Adrenal gland (tissue), 12 donors: ENCODE measurements around the gene MVB12B. TPM values are rescaled to one million over a fixed set of nuclear protein-coding genes. Genes with fewer than 3 reads are reported as not detected.
A peak's percentile ranks its signal among the peaks of the same experiment; 100 is the strongest.

Experiments
- DNase-seq, 7 donors: peaks; one replicate each; pipeline ENCODE4 v3.0.0-alpha.2; 2019 to 2020
- H3K27ac ChIP-seq, 5 donors: fragments of 200-600 bp; sonication (generic) in 4 of 5; 1 replicate in 3 of 5; 2 replicates in 2 of 5; pipeline versions ENCODE4 v1.5.1 to v1.8.0; 2016 to 2020; ENCODE audit warnings: mild to moderate bottlenecking in 1 of 5
- H3K27me3 ChIP-seq: fragments of 200-600 bp; 2 replicates; pipeline ENCODE4 v1.8.0; 2021
- H3K36me3 ChIP-seq, 2 donors: fragments of 200-600 bp; replicated peaks in 1 of 2; 1 replicate in 1 of 2; 2 replicates in 1 of 2; pipeline versions ENCODE4 v1.5.1 to v1.8.0; 2018 to 2022
- H3K4me1 ChIP-seq, 2 donors: fragments of 200-600 bp; replicated peaks in 1 of 2; 1 replicate in 1 of 2; 2 replicates in 1 of 2; pipeline versions ENCODE4 v1.5.1 to v1.8.0; 2018 to 2021
- H3K4me3 ChIP-seq, 4 donors: fragments of 200-600 bp; sonication (generic) in 3 of 4; one replicate each; pipeline ENCODE4 v1.5.1; 2016 to 2018
- H3K9me3 ChIP-seq, 3 donors: fragments of 200-600 bp; sonication (generic) in 1 of 3; replicated peaks in 1 of 3; 1 replicate in 2 of 3; 2 replicates in 1 of 3; pipeline versions ENCODE4 v1.5.1 to v1.8.0; 2016 to 2021
- POLR2A ChIP-seq, 2 donors: fragments of 450-650 bp; IDR thresholded peaks; one replicate each; pipeline ENCODE4 v1.6.1; 2017; ENCODE audit warnings: antibody characterized with exemption in 2 of 2, mild to moderate bottlenecking in 2 of 2, moderate library complexity in 1 of 2
- WGBS, 4 donors: extraction: QIAGEN DNeasy Blood & Tissue Kit in 2 of 4; methylation state at CpG; one replicate each; pipeline versions ENCODE4 v1.1.5 to v1.1.7; 2013 to 2017; 5-methylcytosine and 5-hydroxymethylcytosine counted together
- intact Hi-C, 2 donors: fragments of 100-400 bp; cut with DNase I; formaldehyde crosslinking; loops; one replicate each; pipeline versions ENCODE4 v1.14.1 to v1.15.0; 2022 to 2023
- polyA plus RNA-seq, 3 donors: library from polyadenylated mRNA; stranded (reverse); fragments of 200-250 nt in 2 of 3; fragments of 350-450 nt in 1 of 3; fragmentation: Illumina TruSeq in 1 of 3; extraction: RNeasy Lipid Tissue Mini Kit (QIAGEN cat#74804) in 1 of 3; gene quantifications; one replicate each; pipeline ENCODE4 v1.2.3, GENCODE V29; 2013 to 2014
- total RNA-seq, 9 donors: library from RNA; depleted of rRNA in 4 of 9; stranded (reverse); fragments of >200 nt in 4 of 9; fragments of 120-200 nt in 1 of 9; fragmentation: NEBNext Ultra II Directional in 1 of 9; extraction: Animal tissue kit (Norgen Biotek cat#: 25700) in 1 of 9; gene quantifications; one replicate each; pipeline versions ENCODE4 v1.1.0 to v1.2.4, GENCODE V29; 2013 to 2023
- TF ChIP-seq, protein P1 (sequence below), 6 experiments: fragments of 450-650 bp in 4 of 6; fragments of 200-600 bp in 2 of 6; sonication (generic) in 1 of 6; IDR thresholded peaks; 1 replicate in 5 of 6; 2 replicates in 1 of 6; pipeline versions ENCODE4 v1.5.1 to v1.8.0; 2016 to 2021; ENCODE audit warnings: antibody characterized with exemption in 6 of 6, mild to moderate bottlenecking in 2 of 6, moderate library complexity in 1 of 6
- donor health status: healthy with polysubstance abuse.
- donor health status: Bipolar disorder and iron deficiency.
- donor health status: DM: yes; HTN: yes; CAD: no.
- donor health status: DM: no; HTN: no; CAD: no.
- donor health status: DM: no; HTN: no; CAD: no.
- donor health status: DM: yes; HTN: yes; CAD: no.

MVB12B gene
- total and polyA plus RNA-seq, 12 donors: 3.7 to 20.5 (median 12.8) TPM

DNA sequence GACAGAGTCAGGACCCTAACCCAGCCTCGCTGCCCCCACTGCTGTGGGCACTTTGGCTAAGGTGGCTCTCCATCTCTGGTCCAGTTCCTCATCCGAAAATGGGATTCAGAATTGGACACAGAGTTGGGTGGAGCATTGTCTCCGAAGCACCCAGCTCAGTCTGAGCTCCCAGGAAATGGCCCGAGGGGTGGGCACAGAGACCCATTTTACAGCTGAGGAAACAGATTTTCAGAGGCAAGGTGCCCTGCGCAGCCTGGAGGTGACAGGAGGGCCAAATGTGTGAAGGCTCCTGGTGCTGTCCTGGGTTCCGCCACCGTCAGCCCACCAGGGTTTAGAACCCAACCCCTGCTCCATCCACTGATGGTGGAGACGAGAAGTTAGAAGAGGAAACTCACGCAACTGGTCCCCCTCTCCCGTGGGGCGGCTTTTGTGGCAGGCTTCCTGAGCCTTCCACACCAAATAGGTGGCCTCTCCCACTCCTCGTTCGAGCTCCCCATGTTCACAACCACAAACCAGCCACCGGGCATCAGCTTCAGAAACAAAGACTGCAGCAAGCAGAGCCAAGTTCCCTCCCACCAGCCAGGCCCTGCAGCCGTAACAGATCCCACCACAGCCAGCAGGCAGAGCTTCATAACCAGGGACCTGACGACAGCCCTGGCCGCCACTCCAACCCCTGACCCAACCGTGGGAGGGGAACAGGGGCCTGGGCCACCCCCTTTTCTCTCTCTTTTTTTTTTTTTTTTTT, 196.2 kb downstream of the MVB12B start:
- H3K4me3 ChIP-seq: no peak overlapping the region
- intact Hi-C loops: no loop called here
- H3K4me1 ChIP-seq: peaks cover 0 to 7% of the 10 kb centered on the region in 2 donors
- DNase-seq: no peak
- peaks cover 4% of the 10 kb centered on the region for H3K27me3 ChIP-seq
- no peak for TF ChIP-seq POLR2A (IDR thresholded peaks at IDR 0.05)
- TF ChIP-seq, protein P1, sequence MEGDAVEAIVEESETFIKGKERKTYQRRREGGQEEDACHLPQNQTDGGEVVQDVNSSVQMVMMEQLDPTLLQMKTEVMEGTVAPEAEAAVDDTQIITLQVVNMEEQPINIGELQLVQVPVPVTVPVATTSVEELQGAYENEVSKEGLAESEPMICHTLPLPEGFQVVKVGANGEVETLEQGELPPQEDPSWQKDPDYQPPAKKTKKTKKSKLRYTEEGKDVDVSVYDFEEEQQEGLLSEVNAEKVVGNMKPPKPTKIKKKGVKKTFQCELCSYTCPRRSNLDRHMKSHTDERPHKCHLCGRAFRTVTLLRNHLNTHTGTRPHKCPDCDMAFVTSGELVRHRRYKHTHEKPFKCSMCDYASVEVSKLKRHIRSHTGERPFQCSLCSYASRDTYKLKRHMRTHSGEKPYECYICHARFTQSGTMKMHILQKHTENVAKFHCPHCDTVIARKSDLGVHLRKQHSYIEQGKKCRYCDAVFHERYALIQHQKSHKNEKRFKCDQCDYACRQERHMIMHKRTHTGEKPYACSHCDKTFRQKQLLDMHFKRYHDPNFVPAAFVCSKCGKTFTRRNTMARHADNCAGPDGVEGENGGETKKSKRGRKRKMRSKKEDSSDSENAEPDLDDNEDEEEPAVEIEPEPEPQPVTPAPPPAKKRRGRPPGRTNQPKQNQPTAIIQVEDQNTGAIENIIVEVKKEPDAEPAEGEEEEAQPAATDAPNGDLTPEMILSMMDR (IDR thresholded peaks at IDR 0.05): no peak
- no peak overlapping the region for H3K27ac ChIP-seq
- H3K36me3 ChIP-seq: no peaks in the 10 kb centered on the region
- no peaks in the 10 kb centered on the region for H3K9me3 ChIP-seq
- 61 to 71% (median 66%) methylated on average over 15 to 18 of the region's 18 CpGs for WGBS, 4 donors

DNA sequence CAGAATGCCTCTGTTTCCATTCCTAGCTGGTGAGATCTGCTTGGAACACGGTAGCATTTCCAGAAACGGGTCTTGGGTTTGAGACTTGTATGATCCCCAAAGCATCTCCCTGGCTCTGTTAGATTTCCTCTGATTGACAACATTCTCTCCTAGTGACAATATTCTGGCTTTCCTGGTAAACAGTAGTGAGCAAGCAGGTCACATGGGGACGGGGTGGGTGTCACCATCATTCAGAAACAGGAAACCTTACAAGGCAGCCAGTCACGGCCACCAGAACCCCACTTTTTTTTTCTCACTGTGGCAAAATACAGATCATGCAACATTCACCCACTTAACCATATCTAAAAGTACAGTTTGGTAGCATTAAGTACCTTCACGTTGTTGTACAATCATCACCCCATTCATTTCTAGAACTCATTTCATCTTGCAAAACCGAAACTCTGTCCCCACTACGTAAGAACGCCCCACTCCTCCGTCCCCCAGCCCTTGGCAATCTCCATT, 197.0 kb downstream of the MVB12B start:
- Histone ChIP-seq H3K9me3 (no peaks in the 10 kb centered on the region), H3K36me3 (no peaks in the 10 kb centered on the region), H3K4me1 (no peaks in the 10 kb centered on the region), H3K27me3 (peaks cover 4% of the 10 kb centered on the region), H3K4me3 (no peak overlapping the region), H3K27ac (no peak overlapping the region)
- WGBS, 4 donors: 53 to 58% (median 53%) methylated on average over 9 of the region's 9 CpGs
- peak in 1 of 7 donors; percentile 21 for DNase-seq
- TF ChIP-seq POLR2A (IDR thresholded peaks at IDR 0.05): no peak
- TF ChIP-seq, protein P1 (IDR thresholded peaks at IDR 0.05): no peak
- intact Hi-C loops: no loop called here

DNA sequence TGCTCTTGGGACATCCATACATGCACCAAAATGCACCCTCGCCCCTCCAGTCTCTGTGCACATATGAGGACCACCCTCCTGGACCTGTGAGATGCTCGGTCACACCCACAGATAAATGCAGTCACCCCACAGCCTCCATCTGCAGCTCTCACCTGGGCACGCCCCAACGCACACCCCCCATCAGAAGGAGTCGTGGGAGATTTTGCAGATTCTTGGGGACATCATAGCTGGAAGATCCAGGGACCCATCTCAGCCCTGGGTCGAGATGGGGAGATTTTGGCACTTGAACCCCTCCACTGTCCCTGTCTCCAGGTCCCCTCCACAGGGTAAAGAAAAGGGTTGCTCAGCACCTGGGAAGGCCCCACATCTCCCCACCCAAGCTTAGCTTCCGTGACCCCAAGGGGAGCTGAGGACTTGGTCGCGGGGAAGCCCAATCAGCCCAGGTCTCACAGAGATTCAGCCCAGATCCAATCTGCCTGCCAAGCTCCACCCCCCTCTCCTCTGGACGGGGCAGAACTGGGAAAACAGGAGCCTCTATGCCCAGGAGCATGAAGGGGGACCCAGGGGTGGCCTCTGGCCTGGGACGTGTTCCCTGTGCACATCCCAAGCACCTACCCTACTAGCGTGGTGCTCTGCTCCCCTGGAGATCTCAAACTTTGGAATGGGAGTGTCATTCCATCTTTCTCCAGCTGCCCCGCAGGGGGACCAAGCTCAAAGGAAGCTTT, 197.9 kb downstream of the MVB12B start:
- Histone ChIP-seq H3K4me3 (no peak overlapping the region), H3K4me1 (no peaks in the 10 kb centered on the region), H3K9me3 (no peaks in the 10 kb centered on the region), H3K36me3 (no peaks in the 10 kb centered on the region), H3K27ac (no peak overlapping the region), H3K27me3 (peaks cover 4% of the 10 kb centered on the region)
- TF ChIP-seq, protein P1 (IDR thresholded peaks at IDR 0.05): no peak
- TF ChIP-seq POLR2A (IDR thresholded peaks at IDR 0.05): no peak
- DNase-seq: no peak
- WGBS, 4 donors: 76 to 88% (median 77%) methylated on average over 8 to 13 of the region's 13 CpGs
- intact Hi-C loops: no loop called here
